Heart left ventricle (tissue), 16 donors: ENCODE measurements around the gene UBE2H. TPM values are rescaled to one million over a fixed set of nuclear protein-coding genes. Genes with fewer than 3 reads are reported as not detected.

Experiments used
- ATAC-seq, 4 donors: fragments of 200-7000 bp; cut with Tn5 transposase; one replicate each; pipeline ENCODE4 v1.9.1; 2020 to 2022; ENCODE audit warnings: moderate library complexity in 4 of 4, mild to moderate bottlenecking in 3 of 4, moderate number of reproducible peaks in 1 of 4
- DNase-seq, 5 donors: peaks; one replicate each; pipeline ENCODE4 v3.0.0-alpha.2; 2020
- H3K27ac ChIP-seq, 12 donors: fragments of 200-600 bp; sonication (generic) in 4 of 12; one replicate each; pipeline versions ENCODE4 v1.5.0 to v1.8.0; 2016 to 2022; ENCODE audit warnings: mild to moderate bottlenecking in 2 of 12
- H3K27me3 ChIP-seq, 9 donors: fragments of 200-600 bp; sonication (generic) in 2 of 9; one replicate each; pipeline versions ENCODE4 v1.5.1 to v1.8.0; 2016 to 2022; ENCODE audit warnings: mild to moderate bottlenecking in 3 of 9
- H3K36me3 ChIP-seq, 9 donors: fragments of 200-600 bp; sonication (generic) in 2 of 9; one replicate each; pipeline versions ENCODE4 v1.5.0 to v1.8.0; 2018 to 2022; ENCODE audit warnings: mild to moderate bottlenecking in 2 of 9
- H3K4me1 ChIP-seq, 12 donors: fragments of 200-600 bp; sonication (generic) in 4 of 12; one replicate each; pipeline versions ENCODE4 v1.5.0 to v1.8.0; 2016 to 2022; ENCODE audit warnings: mild to moderate bottlenecking in 3 of 12
- H3K4me3 ChIP-seq, 12 donors: fragments of 200-600 bp; sonication (generic) in 4 of 12; one replicate each; pipeline versions ENCODE4 v1.5.0 to v1.8.0; 2017 to 2022; ENCODE audit warnings: mild to moderate bottlenecking in 9 of 12, moderate library complexity in 4 of 12
- H3K9me3 ChIP-seq, 12 donors: fragments of 200-600 bp; sonication (generic) in 4 of 12; one replicate each; pipeline versions ENCODE4 v1.5.0 to v1.8.0; 2016 to 2022; ENCODE audit warnings: mild to moderate bottlenecking in 1 of 12
- CTCF ChIP-seq, 12 donors: fragments of 200-600 bp; sonication (generic) in 4 of 12; IDR thresholded peaks; one replicate each; pipeline versions ENCODE4 v1.5.0 to v1.8.0; 2018 to 2022; ENCODE audit warnings: antibody characterized with exemption in 12 of 12, mild to moderate bottlenecking in 5 of 12
- POLR2A ChIP-seq, 2 donors: fragments of 450-650 bp; IDR thresholded peaks; one replicate each; pipeline ENCODE4 v1.6.1; 2017; ENCODE audit warnings: antibody characterized with exemption in 2 of 2, mild to moderate bottlenecking in 2 of 2, moderate library complexity in 2 of 2
- WGBS, 4 donors: extraction: QIAGEN DNeasy Blood & Tissue Kit in 2 of 4; methylation state at CpG; one replicate each; pipeline versions ENCODE4 v1.1.5 to v1.1.7; 2013 to 2018; 5-methylcytosine and 5-hydroxymethylcytosine counted together
- intact Hi-C, 10 donors: fragments of 100-400 bp; cut with DNase I; formaldehyde crosslinking; loops; one replicate each; pipeline versions ENCODE4 v1.11.1 to v1.14.2; 2022
- polyA plus RNA-seq, 2 donors: library from polyadenylated mRNA; stranded (reverse); fragments of 200-250 nt; gene quantifications; one replicate each; pipeline ENCODE4 v1.2.3, GENCODE V29; 2013
- total RNA-seq, 9 donors: library from RNA; depleted of rRNA in 2 of 9; stranded (reverse); fragments of >200 nt in 2 of 9; fragmentation: NEBNext Ultra II Directional in 3 of 9; extraction: Animal tissue kit (Norgen Biotek cat#: 25700) in 3 of 9; gene quantifications; one replicate each; pipeline versions ENCODE4 v1.1.0 to v1.2.4, GENCODE V29; 2016 to 2023
- donor health status: ischemic (EF 13 %, LVEDD 7.1; RV severe dilation, severe dysfunction).
- donor health status: healthy with polysubstance abuse.
- donor health status: DM: no; HTN: yes; CAD: no.
- donor health status: DM: no; HTN: no; CAD: no.
- donor health status: ischemic (EF 25% LVEDD 6.9; RV normal size, moderate dysfunction).
- donor health status: ischemic (EF 25% LVEDD 5.7; RV mildly dilated, moderate dysfunction).
- donor health status: healthy.
- donor health status: DM: yes; HTN: yes; CAD: no.
- donor health status: ischemic (EF 35%, LVEDD 5.7; RV mildly dilated, moderate dysfunction).
- donor health status: nonischemic (EF 11% LVEDD 7.7; RV severe dilation, severe dysfunction).
- donor health status: DM: yes; HTN: yes; CAD: no.
- donor health status: PGD.
- donor health status: ischemic (EF 29% LVEDD 5.4; RV normal size, mild dysfunction).
- donor health status: nonischemic (EF 23%, LVEDD 6.1; RV moderate dilation, normal function).

Gene UBE2H
- total and polyA plus RNA-seq, 11 donors: 46.5 to 219 (median 112) TPM

- Histone ChIP-seq H3K27ac (no peak overlapping the region), H3K4me1 (peaks cover 0 to 76% (median 59%) of the 10 kb centered on the region in 12 donors), H3K36me3 (no peaks in the 10 kb centered on the region), H3K4me3 (peak overlapping the region in 1 of 12 donors; percentile 5), H3K27me3 (peaks cover 65 to 100% (median 96%) of the 10 kb centered on the region in 9 donors), H3K9me3 (no peaks in the 10 kb centered on the region)
- ATAC-seq (no peak), DNase-seq (no peak)
- TF ChIP-seq POLR2A (IDR thresholded peaks at IDR 0.05): no peak
- TF ChIP-seq CTCF (IDR thresholded peaks at IDR 0.05): no peak
- intact Hi-C loops: no loop called here
- 4 to 6% (median 5%) methylated on average over 24 to 42 of the region's 42 CpGs for WGBS, 4 donors
Measured at GRCh38 chr7:129782818-129783583, 169.8 kb downstream of the UBE2H start.

GRCh38 chr7:129781928-129782817 lies 170.6 kb downstream of the UBE2H start:
- no peak for ATAC-seq
- Histone ChIP-seq H3K36me3 (no peaks in the 10 kb centered on the region), H3K4me3 (peak overlapping the region in 1 of 12 donors; percentile 36), H3K27me3 (peaks cover 73 to 100% (median 99%) of the 10 kb centered on the region in 9 donors), H3K9me3 (no peaks in the 10 kb centered on the region), H3K4me1 (peaks cover 0 to 76% (median 59%) of the 10 kb centered on the region in 12 donors), H3K27ac (no peak overlapping the region)
- WGBS, 4 donors: 2 to 3% (median 2%) methylated on average over 31 to 73 of the region's 73 CpGs
- no peak for DNase-seq
- TF ChIP-seq POLR2A (IDR thresholded peaks at IDR 0.05): no peak
- no peak for TF ChIP-seq CTCF (IDR thresholded peaks at IDR 0.05)
- intact Hi-C loops: no loop called here

- intact Hi-C loops: no loop called here
- no peak for DNase-seq
- H3K27me3 ChIP-seq: peaks cover 80 to 100% (median 99%) of the 10 kb centered on the region in 9 donors
- H3K4me3 ChIP-seq: peak overlapping the region in 8 of 12 donors; percentile 28 to 56 (median 43)
- ATAC-seq: no peak
- H3K27ac ChIP-seq: no peak overlapping the region
- WGBS, 4 donors: 2 to 4% (median 3%) methylated on average over 26 to 55 of the region's 55 CpGs
- H3K36me3 ChIP-seq: no peaks in the 10 kb centered on the region
- no peaks in the 10 kb centered on the region for H3K9me3 ChIP-seq
- H3K4me1 ChIP-seq: peaks cover 0 to 76% (median 59%) of the 10 kb centered on the region in 12 donors
- TF ChIP-seq CTCF (IDR thresholded peaks at IDR 0.05) (no peak), POLR2A (IDR thresholded peaks at IDR 0.05) (no peak)
Measured at GRCh38 chr7:129780974-129781927, 171.5 kb downstream of the UBE2H start.

Other genes starting within 250 kb of the UBE2H start
- 10 to 100 TPM; 13.6 to 28.1 (median 17.1) TPM for gene ZC3HC1, start 98.4 kb upstream of the UBE2H start, total RNA-seq
- 10 to 100 TPM; 16.3 to 17.5 TPM for gene ZC3HC1, start 98.4 kb upstream of the UBE2H start, polyA plus RNA-seq
- gene KLHDC10, start 117.6 kb upstream of the UBE2H start, total RNA-seq: 10 to 100 TPM; 17.2 to 32.6 (median 26.5) TPM
- gene KLHDC10, start 117.6 kb upstream of the UBE2H start, polyA plus RNA-seq: 10 to 100 TPM in 1 of 2 donors, 1 to 10 TPM in 1; 7.0 to 23.2 TPM